A549 (cell line): ENCODE measurements around the gene FHAD1.

Experiments
- BCL3 ChIP-seq: fragments of >200 bp; sonication (Bioruptor Twin); formaldehyde crosslinking; IDR thresholded peaks from 3 replicates; pipeline ENCODE4 v1.6.1; 2016
- CHD2 ChIP-seq: fragments of 150-350 bp; IDR thresholded peaks from 2 replicates; pipeline ENCODE4 v1.6.1; 2014; ENCODE audit warnings: low read length; ENCODE audit not compliant: partially characterized antibody
- CTCF ChIP-seq: fragments of >200 bp; sonication (Bioruptor Twin); formaldehyde crosslinking; IDR thresholded peaks from 3 replicates; pipeline ENCODE4 v1.5.1; 2016
- ESRRA ChIP-seq: fragments of 150-350 bp; IDR thresholded peaks from 2 replicates; pipeline ENCODE4 v1.6.1; 2014; ENCODE audit warnings: mild to moderate bottlenecking, low read length, borderline replicate concordance
- FOSL2 ChIP-seq, 2 experiments: fragments of 450-650 bp in 1 of 2; fragments of >200 bp in 1 of 2; sonication (Bioruptor Twin) in 1 of 2; formaldehyde crosslinking; IDR thresholded peaks; 2 replicates each; pipeline versions ENCODE4 v1.5.0 to v1.6.1; 2016 to 2020; ENCODE audit warnings: mild to moderate bottlenecking in 1 of 2, moderate library complexity in 1 of 2
- JUNB ChIP-seq: fragments of >200 bp; sonication (Bioruptor Twin); formaldehyde crosslinking; IDR thresholded peaks from 2 replicates; pipeline ENCODE4 v1.6.1; 2016
- MAZ ChIP-seq: fragments of 150-350 bp; IDR thresholded peaks from 2 replicates; pipeline ENCODE4 v1.6.1; 2014; ENCODE audit warnings: antibody characterized with exemption, low read depth, low read length, borderline replicate concordance
- POLR2A ChIP-seq: IDR thresholded peaks from 2 replicates; pipeline ENCODE4 v1.6.1; 2012; ENCODE audit warnings: mild to moderate bottlenecking, low read length
- RFX5 ChIP-seq: fragments of 450-650 bp; IDR thresholded peaks from 2 replicates; pipeline ENCODE4 v1.7.1; 2014; ENCODE audit warnings: antibody characterized with exemption, mild to moderate bottlenecking, moderate library complexity
- RNF2 ChIP-seq: fragments of 200-600 bp; sonication (generic); IDR thresholded peaks from 2 replicates; pipeline ENCODE4 v1.6.1; 2016; ENCODE audit warnings: low read depth, mild to moderate bottlenecking, antibody characterized with exemption, moderate library complexity, borderline replicate concordance
- TP53 ChIP-seq: fragments of 250-450 bp; sonication (Bioruptor Pico); IDR thresholded peaks from 2 replicates; pipeline ENCODE4 v1.5.0; 2021; ENCODE audit warnings: mild to moderate bottlenecking, moderate library complexity
- USF2 ChIP-seq: fragments of 450-650 bp; IDR thresholded peaks from 2 replicates; pipeline ENCODE4 v1.6.1; 2014; ENCODE audit warnings: antibody characterized with exemption
- ZNF302 ChIP-seq: fragments of 250-450 bp; sonication (Bioruptor Pico); IDR thresholded peaks from 2 replicates; pipeline ENCODE4 v1.9.0; 2021; ENCODE audit warnings: inconsistent platforms, mild to moderate bottlenecking, moderate library complexity

- TF ChIP-seq BCL3 (no peak), RFX5 (no peak), POLR2A (no peak), CTCF (no peak), MAZ (no peak), TP53 (CRISPR knock-in tag) (no peak), FOSL2 (IDR thresholded peaks at IDR 0.05) (no peak), FOSL2 (CRISPR knock-in tag; IDR thresholded peaks at IDR 0.05) (no peak), JUNB (no peak), ESRRA (no peak), USF2 (no peak), RNF2 (no peak), CHD2 (no peak), ZNF302 (no peak)
Observed at GRCh38 chr1:15206418-15207030, 40.5 kb upstream of the FHAD1 start.
